HG03097 (cell line): ENCODE results near the gene CASP7.
"Not testable (repeated sequence)": the region's sequence is repeated elsewhere in the genome, so short reads cannot be mapped to it uniquely, and the experiment has no call there.

Experiments used
- ATAC-seq: cut with Tn5 transposase; IDR thresholded peaks from one replicate; pipeline ENCODE4 v1.9.1; 2021; ENCODE audit not compliant: unreplicated experiment, low FRiP score

The CASP7 gene

DNA sequence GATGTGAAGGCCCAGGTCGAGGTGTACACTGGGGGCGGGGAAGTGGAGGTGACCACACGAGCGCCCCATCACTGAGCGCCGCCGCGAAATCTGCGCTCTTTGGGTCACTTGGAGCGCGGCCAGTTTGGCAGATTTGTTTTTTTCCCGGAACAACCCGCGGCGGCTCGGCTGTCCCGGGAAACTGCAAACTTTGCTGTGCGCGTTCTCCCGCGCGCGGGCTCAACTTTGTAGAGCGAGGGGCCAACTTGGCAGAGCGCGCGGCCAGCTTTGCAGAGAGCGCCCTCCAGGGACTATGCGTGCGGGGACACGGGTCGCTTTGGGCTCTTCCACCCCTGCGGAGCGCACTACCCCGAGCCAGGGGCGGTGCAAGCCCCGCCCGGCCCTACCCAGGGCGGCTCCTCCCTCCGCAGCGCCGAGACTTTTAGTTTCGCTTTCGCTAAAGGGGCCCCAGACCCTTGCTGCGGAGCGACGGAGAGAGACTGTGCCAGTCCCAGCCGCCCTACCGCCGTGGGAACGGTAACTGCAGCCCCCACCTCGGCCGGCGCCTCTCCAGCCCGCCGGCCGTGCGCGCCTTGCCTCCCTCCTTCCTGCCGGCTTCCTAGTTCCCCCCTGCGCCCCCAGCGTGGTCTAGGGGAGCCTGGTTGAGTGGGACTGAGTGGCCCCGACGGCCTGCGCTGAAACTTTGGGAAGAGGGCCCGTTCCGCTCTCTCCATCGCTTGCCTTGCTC lies at the start of gene CASP7:
CASP7 (plus strand) TSS at position 450 of the 727 bp plus-strand sequence. CDS start 17,582 bp downstream, outside the sequence.
- peak; percentile 67 for ATAC-seq

DNA sequence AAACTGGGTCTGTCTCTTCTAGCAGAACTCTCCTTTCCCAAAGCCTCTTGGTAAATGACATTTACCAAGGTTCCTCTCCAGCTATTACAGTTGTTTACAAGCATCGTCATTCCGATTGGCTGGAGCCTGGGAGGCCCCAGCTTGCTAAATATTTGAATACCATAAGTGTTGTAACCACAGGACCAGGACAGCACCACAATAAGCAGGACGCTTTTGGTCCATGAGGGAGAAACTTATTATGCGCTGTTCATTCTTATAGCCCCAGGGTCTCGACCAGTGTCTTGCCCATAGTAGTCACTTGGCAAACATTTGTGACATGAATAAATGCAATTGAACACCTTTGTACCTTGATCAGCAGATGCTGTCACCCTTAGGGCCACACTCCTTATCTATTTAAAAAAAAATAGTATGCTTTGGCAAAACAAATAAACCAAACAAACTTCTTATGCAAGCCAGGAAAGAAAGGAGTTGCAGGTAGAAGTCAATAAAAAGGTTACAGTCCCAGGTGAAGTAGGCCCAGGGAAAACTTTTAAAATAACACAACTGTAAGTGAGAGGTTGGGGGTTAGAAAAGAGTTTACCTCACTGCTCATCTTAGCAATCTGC lies 48.7 kb upstream of the CASP7 start:
- ATAC-seq: no peak

DNA sequence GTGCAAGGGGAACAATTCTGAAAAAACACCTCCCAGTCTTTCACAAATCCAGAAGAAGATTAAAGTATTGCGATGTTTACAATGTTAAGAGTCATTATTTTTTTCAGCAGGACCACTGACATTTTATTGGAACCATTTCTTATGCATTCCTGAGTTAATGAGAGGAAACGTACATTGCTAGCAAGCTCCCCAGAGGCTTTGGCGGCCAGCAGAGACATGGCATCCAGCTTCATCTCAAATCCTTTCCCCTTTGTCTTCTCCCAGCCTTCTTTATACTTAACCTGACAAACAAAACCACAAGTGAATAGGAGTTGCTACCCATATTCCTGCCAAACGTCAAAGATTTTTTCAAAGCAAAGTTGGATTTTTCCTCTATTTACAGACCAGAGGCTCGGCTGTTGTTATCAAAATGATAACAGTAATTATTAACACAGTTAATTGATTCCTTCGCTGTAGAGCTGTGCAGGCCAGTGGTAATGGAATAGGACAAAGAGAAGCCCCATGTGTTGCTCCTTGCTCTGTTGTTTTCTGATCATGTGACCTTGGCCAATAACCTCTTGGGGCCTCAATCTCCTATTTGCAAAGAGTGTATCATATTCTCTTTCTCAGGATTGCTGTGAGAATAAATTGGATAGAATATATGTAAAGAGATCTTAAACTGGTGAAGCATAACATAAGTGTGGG lies 47.9 kb upstream of the CASP7 start:
- no peak for ATAC-seq

DNA sequence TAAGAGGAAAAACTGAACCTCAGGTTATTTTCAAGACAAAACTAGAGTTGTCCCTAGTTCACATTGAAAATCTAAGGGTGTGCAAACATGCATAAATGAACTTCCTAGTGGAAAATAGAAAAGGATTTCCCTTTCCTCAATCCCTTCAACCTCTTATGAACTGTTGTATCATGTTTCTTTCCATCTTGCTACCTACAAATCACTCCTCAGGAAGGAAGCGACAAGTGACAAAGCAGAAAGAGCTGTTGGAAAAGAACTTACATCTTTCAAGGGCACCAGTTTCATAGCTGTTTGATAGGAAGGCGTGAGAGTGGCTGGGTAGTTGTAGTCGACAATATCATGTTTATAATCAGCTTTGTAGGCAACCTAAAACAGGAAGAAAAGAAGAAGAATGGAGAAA lies 39.7 kb upstream of the CASP7 start:
- ATAC-seq: no peak

DNA sequence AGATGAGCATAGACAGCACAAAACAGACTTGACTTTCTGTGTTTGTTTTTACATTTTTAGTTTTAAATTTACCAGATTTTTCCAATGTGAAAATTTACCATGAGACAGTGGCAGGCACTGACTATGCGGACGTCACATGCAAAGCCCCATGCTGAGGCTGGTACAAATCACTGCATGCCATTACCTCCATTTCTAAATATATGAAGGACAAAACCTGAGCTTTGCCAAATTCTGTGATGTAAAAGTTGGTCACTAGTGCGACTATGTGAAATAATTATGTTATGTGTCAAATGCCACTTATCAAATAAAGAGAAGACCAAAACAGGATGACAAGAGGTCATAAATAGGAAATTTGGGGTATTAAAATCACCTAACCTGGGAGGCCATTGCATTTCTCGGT lies 38.0 kb upstream of the CASP7 start:
- ATAC-seq: no peak

DNA sequence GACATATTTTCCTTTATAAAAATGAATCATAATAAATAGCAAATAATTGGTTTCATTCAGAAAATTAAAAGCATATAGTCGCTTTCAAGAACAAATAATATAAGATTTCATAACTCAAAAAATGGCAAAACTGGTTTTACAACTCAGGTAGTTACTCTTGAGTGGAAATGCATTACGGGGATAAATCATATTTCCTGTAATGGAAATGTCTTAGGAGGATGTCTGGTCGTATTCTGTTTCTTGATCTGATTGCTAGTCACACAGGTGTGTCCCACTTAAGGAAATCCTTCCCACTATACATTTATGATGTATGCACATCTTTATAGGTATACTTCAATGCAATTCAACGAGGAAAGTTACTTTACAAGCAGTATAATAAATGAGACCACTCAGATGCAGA lies 36.5 kb upstream of the CASP7 start:
- ATAC-seq: no peak

DNA sequence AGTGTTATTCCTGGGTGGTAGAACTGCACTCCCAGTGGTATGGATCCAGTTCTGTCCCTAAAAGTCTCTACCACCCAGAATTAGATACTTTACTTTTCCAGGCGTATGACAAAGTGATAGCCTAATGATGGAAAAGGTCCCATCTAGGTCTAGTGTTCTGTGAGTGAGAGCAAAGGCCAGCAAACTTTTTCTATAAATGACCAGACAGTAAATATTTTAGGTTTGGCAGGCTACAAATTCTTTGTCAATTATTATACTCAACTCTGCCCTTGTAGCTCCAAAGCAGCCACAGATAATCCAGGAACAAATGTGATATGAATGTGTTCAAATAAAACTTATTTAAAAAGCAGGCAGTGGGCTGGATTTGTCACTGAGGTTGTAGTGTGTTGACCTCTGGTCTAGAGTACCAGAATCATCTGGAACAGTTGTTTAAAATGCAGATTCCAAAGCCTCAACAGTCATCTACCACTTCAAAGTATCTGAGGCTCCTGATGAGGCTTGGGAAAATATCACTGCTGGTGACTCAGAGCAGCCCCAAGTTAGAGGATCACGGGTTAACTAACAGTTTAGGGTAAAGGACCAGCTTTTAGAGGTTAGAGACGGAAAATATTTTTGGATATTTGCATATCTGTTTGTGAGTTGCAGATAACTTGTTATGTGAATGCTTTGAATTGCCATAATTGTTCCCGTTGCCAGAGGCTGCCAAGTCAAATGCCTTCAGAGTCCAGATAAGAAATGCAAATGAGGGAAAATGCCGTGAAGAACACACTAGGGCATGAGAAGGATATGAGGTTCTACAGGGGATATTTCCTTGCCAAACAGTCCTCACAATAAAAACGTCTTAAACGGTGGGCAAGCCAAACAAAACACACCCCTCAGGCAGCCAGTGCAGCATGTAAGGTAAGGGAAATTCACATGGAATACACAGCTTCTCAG lies 35.3 kb upstream of the CASP7 start:
- ATAC-seq: no peak

DNA sequence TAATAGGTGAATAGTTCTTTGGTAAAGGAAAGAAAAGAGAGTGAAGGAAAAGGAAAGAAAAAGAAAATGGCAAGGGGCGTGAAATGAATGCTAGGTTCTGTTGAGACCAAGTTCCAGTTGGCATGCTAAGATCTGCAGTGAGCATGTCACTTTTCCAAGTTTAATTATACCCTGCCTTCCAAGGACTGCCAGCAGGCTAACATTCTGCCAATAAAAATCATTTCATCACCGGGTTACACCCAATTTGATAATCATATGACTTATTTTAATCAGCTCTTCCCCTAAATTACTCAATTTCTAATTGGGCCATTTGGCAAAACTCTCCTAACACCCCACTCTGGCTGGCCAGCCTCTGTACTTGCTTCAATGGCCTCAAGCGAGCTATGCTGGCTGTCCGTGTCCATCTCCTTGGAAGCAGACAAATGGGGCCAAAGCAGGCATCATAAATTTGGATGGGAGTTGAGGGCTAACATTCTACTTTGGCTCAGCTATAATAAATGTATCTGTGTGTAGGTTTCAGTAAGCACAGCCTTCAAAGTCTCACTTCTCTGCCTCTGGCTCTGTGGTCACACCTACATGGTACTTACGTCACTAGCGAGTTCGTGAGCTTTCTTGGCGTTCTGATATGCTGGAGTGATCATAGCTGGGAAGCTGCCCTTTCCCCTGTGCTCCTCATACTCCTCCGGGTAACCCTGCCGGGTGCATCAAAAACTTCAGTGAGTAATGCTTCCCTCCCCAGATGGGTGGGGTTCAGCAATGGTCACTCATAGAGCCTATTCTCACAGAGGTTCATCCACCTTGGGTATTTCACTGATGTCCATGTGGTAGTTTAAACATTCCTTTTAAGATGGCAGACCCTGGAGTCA lies 33.1 kb upstream of the CASP7 start:
- ATAC-seq: no peak

DNA sequence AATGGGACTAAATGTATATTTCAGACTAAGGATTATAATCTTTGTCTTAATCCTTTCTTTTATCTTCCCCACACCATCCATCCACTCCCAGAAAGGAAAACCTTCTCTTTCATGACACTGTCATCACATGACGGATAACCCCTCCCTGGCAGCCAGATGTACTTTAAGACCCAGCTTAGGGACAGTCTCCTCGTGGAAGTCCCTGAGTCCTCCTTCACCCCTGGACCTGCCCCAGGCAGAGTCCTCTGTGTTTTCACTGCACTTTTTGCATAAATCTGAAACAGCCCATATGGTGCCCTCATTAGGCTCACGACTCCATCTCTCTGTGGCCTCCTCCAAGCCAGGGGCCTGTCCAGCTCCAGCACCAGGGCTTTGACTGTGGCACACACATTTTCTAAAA lies 31.9 kb upstream of the CASP7 start:
- ATAC-seq: no peak

DNA sequence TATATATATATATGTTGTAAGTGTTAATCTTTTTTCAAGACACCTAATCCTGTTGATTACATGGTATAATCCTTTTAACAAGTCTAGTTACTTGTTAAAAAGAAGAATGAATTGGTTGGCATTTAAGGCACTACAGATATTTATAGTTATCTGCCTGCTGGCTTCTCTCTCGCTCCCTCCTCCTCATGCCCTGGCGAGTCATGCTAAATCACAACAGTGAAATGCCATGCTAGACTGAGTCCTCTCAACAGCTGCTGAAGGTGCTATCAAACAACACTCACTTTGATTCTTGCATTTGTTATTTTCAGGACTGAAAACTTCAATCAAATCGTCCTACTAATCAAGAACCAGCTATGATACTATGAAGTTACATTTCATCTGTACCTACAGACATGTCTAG lies 31.2 kb upstream of the CASP7 start:
- ATAC-seq: no peak

DNA sequence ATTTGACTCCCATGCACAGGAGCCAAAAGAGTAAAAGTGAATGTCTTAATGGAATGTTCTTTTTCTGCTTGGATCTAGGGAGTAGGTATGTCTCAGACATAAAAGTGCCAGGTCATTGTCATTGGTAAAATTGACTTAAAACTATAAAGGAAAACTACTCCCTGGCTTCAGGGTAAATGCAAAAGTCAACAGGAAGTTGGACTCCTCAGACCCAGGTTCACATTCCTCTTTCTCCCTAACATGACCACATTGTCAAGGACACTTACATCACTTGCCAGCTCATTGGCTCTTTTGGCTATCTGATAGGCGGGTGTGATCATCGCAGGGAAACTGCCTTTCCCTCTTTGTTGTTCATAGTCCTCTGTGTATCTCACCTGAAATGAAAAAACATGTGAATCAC lies 29.5 kb upstream of the CASP7 start:
- no peak for ATAC-seq

DNA sequence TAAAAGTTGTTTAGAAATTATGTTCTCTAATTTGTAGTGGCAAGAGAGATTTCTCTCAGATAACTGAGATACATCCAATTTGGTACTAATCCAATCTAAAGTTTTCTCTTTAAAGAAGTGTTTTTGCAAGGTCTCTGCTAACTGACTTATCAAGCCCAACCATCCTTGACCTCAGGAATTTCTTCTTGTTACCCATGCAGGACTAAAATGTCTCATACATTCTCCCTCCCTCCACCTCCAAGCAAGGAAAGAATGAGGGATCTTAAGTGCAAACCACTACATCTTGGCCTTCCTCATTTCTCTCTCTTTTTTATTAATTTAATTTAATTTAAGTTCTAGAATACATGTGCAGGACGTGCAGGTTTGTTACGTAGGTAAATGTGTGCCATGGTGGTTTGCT lies 28.7 kb upstream of the CASP7 start:
- ATAC-seq: no peak

DNA sequence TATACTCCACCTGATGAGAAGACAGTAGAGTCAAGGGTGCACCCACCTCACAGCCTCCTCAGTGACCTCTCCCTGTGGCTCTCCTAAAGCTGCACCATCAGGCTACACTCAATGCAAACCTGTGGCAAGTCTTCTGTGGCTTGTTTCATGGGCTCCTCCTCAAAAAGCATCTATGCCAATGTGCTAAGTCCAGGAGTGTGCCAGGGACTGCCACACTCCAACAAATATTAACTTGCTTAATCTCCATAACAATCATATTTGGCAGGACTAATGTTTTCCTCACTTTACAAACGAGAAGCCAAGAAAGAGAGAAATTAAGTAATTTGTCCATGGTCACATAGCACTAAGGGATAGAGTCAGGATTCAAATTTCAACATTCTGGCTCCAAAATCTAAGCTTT lies 27.8 kb upstream of the CASP7 start:
- ATAC-seq: no peak

DNA sequence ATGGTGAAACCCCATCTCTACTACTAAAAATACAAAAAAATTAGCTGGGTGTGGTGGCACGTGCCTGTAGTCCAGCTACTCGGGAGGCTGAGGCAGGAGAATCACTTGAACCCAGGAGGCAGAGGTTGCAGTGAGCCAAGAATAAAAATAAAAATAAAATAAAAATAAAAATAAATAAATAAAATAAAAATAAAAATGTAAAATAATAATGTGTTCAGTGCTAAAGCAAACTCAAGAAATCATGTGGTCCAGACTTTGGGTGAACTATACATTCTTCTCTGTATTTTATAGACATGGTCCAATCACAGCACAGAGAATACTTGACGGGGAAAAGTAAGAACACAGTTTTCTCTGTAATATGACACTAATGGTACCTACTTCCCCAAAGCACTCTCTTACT lies 27.3 kb upstream of the CASP7 start:
- not testable (repeated sequence) for ATAC-seq

DNA sequence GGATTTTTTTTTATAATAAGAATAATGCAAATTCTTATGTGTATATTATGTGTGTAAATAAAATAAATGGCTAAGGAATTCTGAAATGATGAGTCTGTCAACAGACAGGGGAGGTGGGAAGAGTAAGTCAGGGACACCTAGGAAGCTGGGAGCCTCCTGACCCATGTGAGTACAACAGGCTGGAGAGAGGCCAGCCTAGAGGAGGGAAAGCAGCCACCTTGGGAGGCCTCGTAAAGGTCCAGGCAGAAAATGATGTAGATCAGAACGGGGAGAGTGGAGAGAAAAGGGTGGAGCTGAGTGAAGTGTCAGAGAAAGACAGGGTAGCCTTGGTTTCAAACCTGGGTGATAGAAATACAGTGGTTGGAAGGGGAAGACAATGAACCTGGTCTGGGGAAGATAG lies 22.8 kb upstream of the CASP7 start:
- no peak for ATAC-seq

DNA sequence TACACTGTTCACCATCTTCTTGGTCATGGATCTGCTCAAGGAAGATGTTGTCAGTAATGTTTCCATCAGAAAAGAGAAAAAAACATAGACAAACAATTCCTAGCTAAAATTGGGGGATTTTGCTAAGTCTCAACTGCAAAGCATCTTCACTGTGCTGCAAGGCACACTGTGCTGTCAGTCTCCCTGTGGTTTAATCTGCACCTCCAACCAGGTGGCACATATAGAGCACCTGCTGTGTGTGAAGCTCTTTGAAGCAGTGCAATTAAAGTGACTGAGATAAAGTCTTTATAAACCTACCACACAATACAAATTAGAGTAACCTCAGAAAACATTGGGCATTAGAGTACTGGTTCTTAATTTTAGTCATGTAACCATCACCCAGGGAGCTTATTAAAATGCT lies 22.2 kb upstream of the CASP7 start:
- ATAC-seq: no peak

DNA sequence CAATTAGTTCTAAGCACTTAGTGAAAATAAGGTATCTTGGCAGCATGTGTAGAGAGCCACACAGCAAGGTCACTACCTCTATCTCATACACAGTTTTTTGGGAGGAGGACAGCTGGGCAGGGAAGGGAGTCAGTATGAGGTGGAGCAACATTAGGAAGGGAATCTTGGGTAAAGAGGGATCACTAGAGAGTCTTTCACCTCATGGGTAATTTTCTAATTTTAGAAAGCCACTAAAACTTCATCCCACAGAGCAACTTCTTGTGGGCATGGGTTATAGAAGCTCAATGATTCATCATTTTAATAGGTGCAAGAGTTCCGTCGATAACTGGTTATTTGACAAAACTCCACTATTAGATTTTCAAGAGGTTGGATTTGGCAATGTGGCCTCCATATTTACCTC lies 18.4 kb upstream of the CASP7 start:
- ATAC-seq: no peak

DNA sequence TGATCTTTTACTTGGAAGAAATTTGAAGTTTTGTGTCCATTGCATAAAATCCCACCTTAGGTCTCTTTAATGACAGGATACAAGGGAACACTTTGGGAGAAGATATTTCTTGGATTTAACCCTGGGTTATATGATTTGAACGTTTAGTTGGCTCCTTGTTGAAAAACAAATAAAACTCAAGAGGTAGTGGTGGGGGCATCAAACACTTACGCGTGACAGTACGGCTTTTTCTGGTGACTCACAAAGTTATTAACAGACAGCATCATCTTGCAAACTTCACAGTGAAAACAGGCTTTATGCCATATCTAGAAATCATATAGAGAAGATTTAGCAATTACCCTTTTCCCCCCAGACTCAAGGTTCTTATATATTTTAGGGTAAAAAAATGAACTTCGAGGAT lies 16.6 kb upstream of the CASP7 start:
- ATAC-seq: no peak

DNA sequence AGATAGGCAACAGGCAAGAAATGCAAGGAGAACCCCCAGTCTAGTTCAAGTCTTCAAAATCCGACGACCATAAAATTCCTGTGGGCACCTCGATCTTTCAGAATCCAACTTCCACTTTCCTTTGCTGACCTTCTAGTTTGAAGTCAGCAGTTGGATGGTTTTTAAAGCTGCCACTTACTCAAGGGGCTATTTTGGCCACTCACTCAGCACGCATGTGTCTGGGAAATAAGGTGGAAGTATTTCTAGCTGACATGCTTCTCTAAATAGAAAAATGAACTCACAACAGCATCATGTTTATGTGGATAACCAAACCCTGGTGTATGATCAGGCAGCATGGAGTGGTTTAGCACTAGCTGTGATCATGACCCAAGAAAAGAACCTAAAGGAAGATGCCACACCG lies 15.8 kb upstream of the CASP7 start, which contains the start of gene NRAP:
NRAP (minus strand) TSS at position 134 of the 400 bp plus-strand sequence. CDS start 159 bp downstream, outside the sequence.
- no peak for ATAC-seq

DNA sequence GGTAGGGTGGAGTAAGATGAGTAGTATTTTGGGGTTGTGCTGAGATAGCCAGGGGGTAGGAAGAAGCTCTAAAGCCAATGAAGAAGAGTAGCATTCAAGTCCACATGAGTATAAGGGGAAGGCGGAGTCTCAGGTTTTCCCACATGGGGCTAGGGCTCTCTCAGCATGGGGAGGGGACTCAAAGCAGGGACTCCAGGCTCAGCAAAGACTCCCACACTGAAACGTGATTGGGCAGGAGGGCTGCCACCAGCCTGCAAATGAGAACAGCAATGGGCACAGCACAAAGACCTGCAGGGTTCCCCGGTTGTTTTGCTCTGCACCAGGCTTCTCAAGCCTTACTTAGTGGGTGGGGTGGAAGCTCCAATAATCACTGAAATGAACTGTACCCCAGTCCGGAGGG lies 14.4 kb upstream of the CASP7 start:
- ATAC-seq: no peak
